ENCODE measurements around the gene MYMX. TPM values are rescaled to one million over a fixed set of nuclear protein-coding genes. Genes with fewer than 3 reads are reported as not detected.

Gene MYMX
- total RNA-seq, 2 experiments from 2014 or later, result not detected

- peaks cover 62% of the 10 kb centered on the region for H3K4me1 Mint-ChIP-seq (ENCODE audit: low read depth)
- DNase-seq, result no peak
These were observed 49.1 kb downstream of the MYMX start for GRCh38 chr6:44265722-44266233.

GRCh38 chr6:44266347-44266746 is 49.6 kb downstream of the MYMX start:
- CTCF ChIA-PET, result interaction anchor here (2.8 to 4.2 kb wide), 2 partner anchors 39 to 46 kb away, joined by 24 to 25 read pairs; partner anchors contain the start of gene AARS2
- H3K4me1 ChIP-seq (ENCODE audit: insufficient read depth, low read length), result peaks cover 53% of the 10 kb centered on the region
- intact Hi-C loops (cut with DNase I, micrococcal nuclease), result loop anchor here (2.0 to 10.0 kb wide), 5 partner anchors 46 to 692 kb away; partner anchors contain the start of genes AARS2 (in 1 of the 2), CDC5L (in 1 of the 2), POLH (in 1 of the 2) and XPO5 (in 1 of the 2)
- H3K9me3 Mint-ChIP-seq, result no peaks in the 10 kb centered on the region
- H3K4me1 Mint-ChIP-seq (ENCODE audit: low read depth), result peaks cover 57% of the 10 kb centered on the region
- no peak for TF ChIP-seq CTCF (IDR thresholded peaks at IDR 0.05)
- no peaks in the 10 kb centered on the region for H3K9me3 ChIP-seq (ENCODE audit: control insufficient read depth in 1 of 2, insufficient read depth in 1 of 2, low read length in 2 of 2)
- POLR2A ChIA-PET, result no interaction called here
- H3K4me3 ChIP-seq (ENCODE audit: low read length), result no peak overlapping the region
- peaks cover 28% of the 10 kb centered on the region for H3K27me3 Mint-ChIP-seq
- peaks cover 21% of the 10 kb centered on the region for H3K36me3 Mint-ChIP-seq (ENCODE audit: low read depth)
- H3K27me3 ChIP-seq (ENCODE audit: control insufficient read depth in 1 of 2, insufficient read depth in 2 of 2, low read length in 2 of 2), result peaks cover 19 to 26% of the 10 kb centered on the region in 2 experiments
- peak overlapping the region in 1 of 2 donors; percentile 73 for H3K27ac ChIP-seq (ENCODE audit: low read depth in 1 of 2, low read length in 2 of 2)
- DNase-seq (no peak), ATAC-seq (ENCODE audit: poor library complexity) (no peak)
- peak overlapping the region; percentile 84 for H3K27ac Mint-ChIP-seq
- peaks cover 12% of the 10 kb centered on the region for H3K36me3 ChIP-seq (ENCODE audit: insufficient read depth, low read length)
- peak overlapping the region; percentile 75 for H3K4me3 Mint-ChIP-seq

More at GRCh38 chr6:44265722-44266233, 49.1 kb downstream of the MYMX start:
- intact Hi-C loops (cut with DNase I, micrococcal nuclease), result loop anchor here (1.0 to 10.0 kb wide), 8 partner anchors 9 to 691 kb away; partner anchors contain the start of genes HSP90AB1 (in 2 of the 2), AARS2 (in 1 of the 2), CDC5L (in 1 of the 2) and POLH (in 1 of the 2)
- ATAC-seq (ENCODE audit: poor library complexity), result no peak
- H3K27me3 ChIP-seq (ENCODE audit: control insufficient read depth in 1 of 2, insufficient read depth in 2 of 2, low read length in 2 of 2), result peaks cover 16 to 21% of the 10 kb centered on the region in 2 experiments
- peaks cover 51% of the 10 kb centered on the region for H3K4me1 ChIP-seq (ENCODE audit: insufficient read depth, low read length)
- H3K36me3 ChIP-seq (ENCODE audit: insufficient read depth, low read length), result peaks cover 18% of the 10 kb centered on the region
- Mint-ChIP-seq H3K9me3 (no peaks in the 10 kb centered on the region), H3K4me3 (peak overlapping the region; percentile 90), H3K36me3 (ENCODE audit: low read depth) (peaks cover 26% of the 10 kb centered on the region), H3K27ac (peak overlapping the region; percentile 84), H3K27me3 (peaks cover 23% of the 10 kb centered on the region)
- no peaks in the 10 kb centered on the region for H3K9me3 ChIP-seq (ENCODE audit: control insufficient read depth in 1 of 2, insufficient read depth in 1 of 2, low read length in 2 of 2)
- TF ChIP-seq CTCF (IDR thresholded peaks at IDR 0.05), result no peak
- ChIA-PET CTCF (no interaction called here), POLR2A (no interaction called here)
- peak overlapping the region; percentile 99 for H3K4me3 ChIP-seq (ENCODE audit: low read length)
- H3K27ac ChIP-seq (ENCODE audit: low read depth in 1 of 2, low read length in 2 of 2), result peak overlapping the region in 1 of 2 donors; percentile 73

GRCh38 chr6:44267252-44267651 is 50.5 kb downstream of the MYMX start:
- Histone ChIP-seq H3K36me3 (ENCODE audit: insufficient read depth, low read length) (peaks cover 3% of the 10 kb centered on the region), H3K27ac (ENCODE audit: low read depth in 1 of 2, low read length in 2 of 2) (no peak overlapping the region), H3K27me3 (ENCODE audit: control insufficient read depth in 1 of 2, insufficient read depth in 2 of 2, low read length in 2 of 2) (peaks cover 28 to 35% of the 10 kb centered on the region in 2 experiments), H3K4me1 (ENCODE audit: insufficient read depth, low read length) (peaks cover 44% of the 10 kb centered on the region), H3K9me3 (ENCODE audit: control insufficient read depth in 1 of 2, insufficient read depth in 1 of 2, low read length in 2 of 2) (no peaks in the 10 kb centered on the region), H3K4me3 (ENCODE audit: low read length) (no peak overlapping the region)
- H3K36me3 Mint-ChIP-seq (ENCODE audit: low read depth), result peaks cover 21% of the 10 kb centered on the region
- peaks cover 52% of the 10 kb centered on the region for H3K4me1 Mint-ChIP-seq (ENCODE audit: low read depth)
- no peaks in the 10 kb centered on the region for H3K9me3 Mint-ChIP-seq
- H3K27ac Mint-ChIP-seq, result peak overlapping the region; percentile 31
- H3K27me3 Mint-ChIP-seq, result peaks cover 37% of the 10 kb centered on the region
- intact Hi-C loops (cut with DNase I, micrococcal nuclease), result loop anchor here (2.0 to 10.0 kb wide), 5 partner anchors 46 to 692 kb away; partner anchors contain the start of genes AARS2 (in 1 of the 2), CDC5L (in 1 of the 2), POLH (in 1 of the 2) and XPO5 (in 1 of the 2)
- TF ChIP-seq CTCF (IDR thresholded peaks at IDR 0.05), result no peak
- no peak for DNase-seq
- no peak for ATAC-seq (ENCODE audit: poor library complexity)
- H3K4me3 Mint-ChIP-seq, result peak overlapping the region; percentile 75
- CTCF ChIA-PET, result interaction anchor here (1.5 to 4.2 kb wide), 4 partner anchors 38 to 71 kb away, joined by 6 to 25 read pairs (median 18); partner anchors contain the start of gene AARS2
- POLR2A ChIA-PET, result interaction anchor here (0.5 to 2.1 kb wide), 2 partner anchors 20 to 1412 kb away, joined by 3 to 9 read pairs; partner anchors contain the start of gene HSP90AB1

Other genes starting within 250 kb of the MYMX start
- gene MRPL14, start 89.5 kb upstream of the MYMX start, total RNA-seq, result 10 to 100 TPM; 10.4 to 11.5 TPM
- 10 to 100 TPM; 11.4 to 12.8 TPM for gene TMEM63B, start 89.4 kb upstream of the MYMX start, total RNA-seq
- 1 to 10 TPM; 1.3 to 1.5 TPM for gene CAPN11, start 58.1 kb upstream of the MYMX start, total RNA-seq
- 1 to 10 TPM in 1 of 2 experiments, under 1 TPM in 1; 0.67 to 1.3 TPM for gene SLC29A1, start 6.7 kb downstream of the MYMX start, total RNA-seq
- 100 to 1,000 TPM; 401 to 405 TPM for gene HSP90AB1, start 30.2 kb downstream of the MYMX start, total RNA-seq
- 1 to 10 TPM; 6.4 to 7.0 TPM for gene SLC35B2, start 40.6 kb downstream of the MYMX start, total RNA-seq
- gene NFKBIE, start 48.6 kb downstream of the MYMX start, total RNA-seq, result 10 to 100 TPM; 43.0 to 43.1 TPM
- not detected for gene TMEM151B, start 53.5 kb downstream of the MYMX start, total RNA-seq
- gene AARS2, start 96.4 kb downstream of the MYMX start, total RNA-seq, result 10 to 100 TPM; 12.0 to 12.7 TPM
- not detected for gene SPATS1, start 125.7 kb downstream of the MYMX start, total RNA-seq
- gene CDC5L, start 170.8 kb downstream of the MYMX start, total RNA-seq, result 10 to 100 TPM; 18.9 to 19.9 TPM

Data from CD4-positive, alpha-beta T cell (primary cell).